Smooth muscle cell (in vitro differentiated cells): ENCODE data around the gene SLAMF1. TPM values are rescaled to one million over a fixed set of nuclear protein-coding genes. Genes with fewer than 3 reads are reported as not detected.

Experiments
- DNase-seq: peaks from one replicate; lab custom pipeline; 2025; ENCODE audit not compliant: unreplicated experiment; lab: John Stamatoyannopoulos, UW
- H2AFZ ChIP-seq: fragments of 200-600 bp; sonication (generic); 2 replicates; pipeline ENCODE4 v1.6.0; 2016; ENCODE audit warnings: antibody characterized with exemption, low read depth, mild to moderate bottlenecking
- H3F3A ChIP-seq: fragments of 200-600 bp; sonication (generic); 2 replicates; pipeline ENCODE4 v1.6.0; 2017; ENCODE audit warnings: antibody characterized with exemption, low read depth
- H3K27ac ChIP-seq: fragments of 200-600 bp; sonication (generic); 2 replicates; pipeline ENCODE4 v1.5.1; 2016; ENCODE audit warnings: low read depth, mild to moderate bottlenecking
- H3K27me3 ChIP-seq: fragments of 200-600 bp; sonication (generic); 2 replicates; pipeline ENCODE4 v1.6.1; 2016; ENCODE audit warnings: low read depth, mild to moderate bottlenecking
- H3K36me3 ChIP-seq: fragments of 200-600 bp; sonication (generic); 2 replicates; pipeline ENCODE4 v1.5.1; 2016; ENCODE audit warnings: low read depth
- H3K4me1 ChIP-seq: fragments of 200-600 bp; sonication (generic); 2 replicates; pipeline ENCODE4 v1.5.1; 2016; ENCODE audit warnings: low read depth
- H3K4me2 ChIP-seq: fragments of 200-600 bp; sonication (generic); 2 replicates; pipeline ENCODE4 v1.6.0; 2016; ENCODE audit warnings: mild to moderate bottlenecking
- H3K4me3 ChIP-seq: fragments of 200-600 bp; sonication (generic); 2 replicates; pipeline ENCODE4 v1.5.1; 2016; ENCODE audit warnings: mild to moderate bottlenecking
- H3K79me2 ChIP-seq: fragments of 200-600 bp; sonication (generic); 2 replicates; pipeline ENCODE4 v1.6.0; 2016; ENCODE audit warnings: low read depth, mild to moderate bottlenecking
- H3K9ac ChIP-seq: fragments of 200-600 bp; sonication (generic); 2 replicates; pipeline ENCODE4 v1.6.0; 2016; ENCODE audit warnings: low read depth
- H3K9me3 ChIP-seq: fragments of 200-600 bp; sonication (generic); replicated peaks from 2 replicates; pipeline ENCODE4 v1.5.1; 2016; ENCODE audit warnings: low read depth
- H4K20me1 ChIP-seq: fragments of 200-600 bp; sonication (generic); 2 replicates; pipeline ENCODE4 v1.6.0; 2016; ENCODE audit warnings: low read depth
- WGBS: methylation state at CpG from one replicate; pipeline ENCODE4 v1.1.7; 2016; ENCODE audit warnings: low lambda C conversion rate; 5-methylcytosine and 5-hydroxymethylcytosine counted together
- polyA plus RNA-seq: library from polyadenylated mRNA; unstranded; fragments of >200 nt; fragmentation: Nextera tagmentation; extraction: Ambion mirVana; gene quantifications from 2 replicates; pipeline ENCODE4 v1.2.1, GENCODE V29; 2016
- total RNA-seq: library from RNA; depleted of rRNA; stranded (reverse); fragments of >200 nt; gene quantifications from 2 replicates; pipeline ENCODE4 v1.2.3, GENCODE V29; 2014
- TF ChIP-seq, protein P1 (sequence below): fragments of 200-600 bp; sonication (generic); IDR thresholded peaks from 2 replicates; pipeline ENCODE4 v1.5.1; 2017; ENCODE audit warnings: borderline replicate concordance, mild to moderate bottlenecking, antibody characterized with exemption; ENCODE audit not compliant: insufficient read depth, poor library complexity, severe bottlenecking

SLAMF1 gene
- total and polyA plus RNA-seq, 2 experiments from 2014 or later: not detected

DNA sequence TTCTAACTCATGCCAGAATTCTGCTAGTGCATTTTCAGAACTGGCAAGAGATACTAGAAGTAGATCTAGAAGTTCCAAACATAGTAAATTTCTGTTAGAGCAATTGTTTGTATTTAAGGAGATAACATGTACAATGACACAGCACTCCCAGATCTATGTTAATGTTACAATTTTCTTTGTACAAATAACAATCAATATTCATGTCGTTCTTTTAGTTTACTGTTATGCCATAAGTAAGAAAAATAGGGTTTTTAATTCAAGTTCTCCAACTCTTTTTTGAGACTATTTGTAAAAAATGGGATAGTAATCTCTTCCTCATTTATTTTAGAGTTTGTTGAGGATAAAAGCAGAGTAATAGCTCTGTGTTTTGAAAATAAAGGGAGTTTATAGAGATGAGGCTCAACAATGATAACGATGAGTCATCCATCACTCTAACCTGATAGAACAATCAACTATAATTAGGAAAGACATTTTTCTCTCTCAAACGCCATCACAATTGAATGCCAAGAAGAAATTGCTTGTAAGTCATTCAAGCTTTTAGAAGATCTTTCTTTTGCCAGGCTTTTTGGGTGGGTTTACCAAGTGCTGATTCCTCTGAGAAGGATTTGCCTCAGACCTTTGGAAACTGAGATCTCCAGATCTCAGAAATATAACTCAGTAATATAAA is 68.2 kb downstream of the SLAMF1 start:
- Histone ChIP-seq H3K9ac (no peak overlapping the region), H3K4me2 (no peak overlapping the region), H3K4me3 (no peak overlapping the region), H3K27me3 (no peaks in the 10 kb centered on the region), H3F3A (no peaks in the 10 kb centered on the region), H2AFZ (no peak overlapping the region), H3K36me3 (no peaks in the 10 kb centered on the region), H3K9me3 (no peaks in the 10 kb centered on the region), H3K79me2 (no peaks in the 10 kb centered on the region), H3K4me1 (no peaks in the 10 kb centered on the region), H3K27ac (no peak overlapping the region), H4K20me1 (no peaks in the 10 kb centered on the region)
- no peak for DNase-seq
- TF ChIP-seq, protein P1, sequence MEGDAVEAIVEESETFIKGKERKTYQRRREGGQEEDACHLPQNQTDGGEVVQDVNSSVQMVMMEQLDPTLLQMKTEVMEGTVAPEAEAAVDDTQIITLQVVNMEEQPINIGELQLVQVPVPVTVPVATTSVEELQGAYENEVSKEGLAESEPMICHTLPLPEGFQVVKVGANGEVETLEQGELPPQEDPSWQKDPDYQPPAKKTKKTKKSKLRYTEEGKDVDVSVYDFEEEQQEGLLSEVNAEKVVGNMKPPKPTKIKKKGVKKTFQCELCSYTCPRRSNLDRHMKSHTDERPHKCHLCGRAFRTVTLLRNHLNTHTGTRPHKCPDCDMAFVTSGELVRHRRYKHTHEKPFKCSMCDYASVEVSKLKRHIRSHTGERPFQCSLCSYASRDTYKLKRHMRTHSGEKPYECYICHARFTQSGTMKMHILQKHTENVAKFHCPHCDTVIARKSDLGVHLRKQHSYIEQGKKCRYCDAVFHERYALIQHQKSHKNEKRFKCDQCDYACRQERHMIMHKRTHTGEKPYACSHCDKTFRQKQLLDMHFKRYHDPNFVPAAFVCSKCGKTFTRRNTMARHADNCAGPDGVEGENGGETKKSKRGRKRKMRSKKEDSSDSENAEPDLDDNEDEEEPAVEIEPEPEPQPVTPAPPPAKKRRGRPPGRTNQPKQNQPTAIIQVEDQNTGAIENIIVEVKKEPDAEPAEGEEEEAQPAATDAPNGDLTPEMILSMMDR: no peak
- WGBS: 57% methylated on average over 3 of the region's 3 CpGs

DNA sequence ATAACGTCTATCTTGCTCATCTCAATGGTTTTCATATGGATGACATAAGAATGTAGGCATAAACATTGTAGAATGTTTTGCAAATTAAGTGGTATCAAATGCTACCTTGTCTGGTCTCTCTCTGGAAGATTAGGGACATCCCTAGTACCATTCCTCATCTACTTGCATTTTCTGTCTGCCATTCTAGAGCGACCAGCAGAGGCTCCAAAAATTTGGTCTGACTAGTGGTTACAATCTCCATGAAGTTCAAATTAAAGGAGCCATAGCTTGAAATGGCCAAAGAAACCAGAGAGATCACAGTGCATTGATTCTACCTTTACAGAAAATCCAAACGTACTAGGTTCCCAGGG is 68.7 kb downstream of the SLAMF1 start:
- DNase-seq: no peak
- Histone ChIP-seq H4K20me1 (no peaks in the 10 kb centered on the region), H3K36me3 (no peaks in the 10 kb centered on the region), H3F3A (no peaks in the 10 kb centered on the region), H3K4me2 (no peak overlapping the region), H3K27ac (no peak overlapping the region), H3K4me3 (no peak overlapping the region), H3K27me3 (no peaks in the 10 kb centered on the region), H2AFZ (no peak overlapping the region), H3K9me3 (no peaks in the 10 kb centered on the region), H3K9ac (no peak overlapping the region), H3K79me2 (no peaks in the 10 kb centered on the region), H3K4me1 (no peaks in the 10 kb centered on the region)
- WGBS: 87% methylated on average over 3 of the region's 3 CpGs
- TF ChIP-seq, protein P1: no peak

DNA sequence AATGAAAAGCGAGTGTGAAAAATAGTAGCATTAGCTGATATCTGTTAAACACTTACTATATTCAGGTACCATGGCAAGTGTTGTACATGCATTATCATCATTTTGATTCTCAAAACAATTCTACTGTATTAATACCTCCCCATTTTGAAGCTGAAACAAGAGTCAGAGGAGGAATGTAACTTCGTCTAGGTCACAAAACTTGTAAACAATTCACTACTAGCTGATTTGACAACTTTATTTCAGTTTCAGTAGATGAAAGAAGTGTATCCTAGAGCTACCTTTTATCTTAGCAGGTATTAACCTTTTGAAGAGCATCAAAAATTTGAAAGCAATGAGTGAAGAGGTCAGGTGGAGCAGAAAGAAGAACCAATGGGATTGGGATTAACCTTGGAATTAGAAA is 69.2 kb downstream of the SLAMF1 start:
- no peak overlapping the region for H3K9ac ChIP-seq
- H3K9me3 ChIP-seq: no peaks in the 10 kb centered on the region
- H3K4me3 ChIP-seq: no peak overlapping the region
- TF ChIP-seq, protein P1: no peak
- no peaks in the 10 kb centered on the region for H3K4me1 ChIP-seq
- 88% methylated on average over 2 of the region's 2 CpGs for WGBS
- no peaks in the 10 kb centered on the region for H4K20me1 ChIP-seq
- H3K36me3 ChIP-seq: no peaks in the 10 kb centered on the region
- H3K4me2 ChIP-seq: no peak overlapping the region
- no peak for DNase-seq
- H3F3A ChIP-seq: no peaks in the 10 kb centered on the region
- H2AFZ ChIP-seq: no peak overlapping the region
- no peaks in the 10 kb centered on the region for H3K79me2 ChIP-seq
- H3K27me3 ChIP-seq: no peaks in the 10 kb centered on the region
- no peak overlapping the region for H3K27ac ChIP-seq

DNA sequence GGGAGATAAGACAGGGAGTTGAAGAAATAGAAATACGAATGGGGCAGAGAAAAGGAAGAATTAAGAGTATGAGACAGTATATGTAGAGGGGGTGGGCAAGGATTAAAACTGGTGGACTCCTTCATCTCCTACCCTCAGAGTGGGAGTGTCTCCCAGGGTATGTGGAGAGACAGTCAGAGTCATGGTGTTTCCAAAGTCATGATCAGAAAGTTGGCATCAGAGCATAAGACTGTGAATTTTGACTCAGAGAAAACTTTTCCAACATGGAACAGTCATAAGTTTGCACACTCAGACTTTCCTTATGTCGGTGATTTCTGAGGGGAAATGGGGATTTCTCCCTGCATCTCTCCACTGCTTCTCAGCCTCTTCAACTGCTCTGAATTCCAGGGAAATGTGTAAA is 70.0 kb downstream of the SLAMF1 start:
- no peak for DNase-seq
- Histone ChIP-seq H3K4me3 (no peak overlapping the region), H3K27ac (no peak overlapping the region), H3K4me2 (no peak overlapping the region), H2AFZ (no peak overlapping the region), H3K36me3 (no peaks in the 10 kb centered on the region), H3K9ac (no peak overlapping the region), H3K27me3 (no peaks in the 10 kb centered on the region), H3K79me2 (no peaks in the 10 kb centered on the region), H3F3A (no peaks in the 10 kb centered on the region), H4K20me1 (no peaks in the 10 kb centered on the region), H3K9me3 (no peaks in the 10 kb centered on the region), H3K4me1 (no peaks in the 10 kb centered on the region)
- TF ChIP-seq, protein P1: no peak
- 45% methylated on average over 2 of the region's 2 CpGs for WGBS
